Thoracic aorta endothelial cell (primary cell): Measurements from ENCODE around the gene ZEB1. TPM values are rescaled to one million over a fixed set of nuclear protein-coding genes. Genes with fewer than 3 reads are reported as not detected.

Experiments
- small RNA-seq: library from RNA; depleted of rRNA; stranded (forward); fragments of <200 nt; gene quantifications from one replicate; pipeline ENCODE3, GENCODE V24; 2012
- total RNA-seq: library from RNA; depleted of rRNA; stranded (reverse); fragments of >200 nt; gene quantifications from 2 replicates; pipeline ENCODE4 v1.2.3, GENCODE V29; 2012

Gene ZEB1
- 185 and 199 TPM in 2 replicates for total RNA-seq

GRCh38 chr10:31318854-31319601, at the start of gene ZEB1:
ZEB1 (plus strand) TSS chr10:31319216; CDS start chr10:31319235, 19 bp downstream.

Small RNAs within 50 kb of the gene (small RNA-seq; reads per million reads assigned to genes)
- not detected for gene SPTLC1P1
